Activated CD4-positive, alpha-beta T cell treated with anti-CD3 and anti-CD28 coated beads, Interleukin-10, Interleukin-2, amounts not matched to agents 100 ng/mL and 50 ng/mL, durations not matched to agents 16 hours and 8 hours (primary cell): ENCODE results near the gene OR6B2.
A peak's percentile ranks its signal among the peaks of the same experiment; 100 is the strongest.
"Not testable (repeated sequence)": the region's sequence is repeated elsewhere in the genome, so short reads cannot be mapped to it uniquely, and the experiment has no call there.

Experiments
- DNase-seq: peaks from one replicate; pipeline ENCODE4 v3.0.0-alpha.2; 2020

The OR6B2 gene

DNA sequence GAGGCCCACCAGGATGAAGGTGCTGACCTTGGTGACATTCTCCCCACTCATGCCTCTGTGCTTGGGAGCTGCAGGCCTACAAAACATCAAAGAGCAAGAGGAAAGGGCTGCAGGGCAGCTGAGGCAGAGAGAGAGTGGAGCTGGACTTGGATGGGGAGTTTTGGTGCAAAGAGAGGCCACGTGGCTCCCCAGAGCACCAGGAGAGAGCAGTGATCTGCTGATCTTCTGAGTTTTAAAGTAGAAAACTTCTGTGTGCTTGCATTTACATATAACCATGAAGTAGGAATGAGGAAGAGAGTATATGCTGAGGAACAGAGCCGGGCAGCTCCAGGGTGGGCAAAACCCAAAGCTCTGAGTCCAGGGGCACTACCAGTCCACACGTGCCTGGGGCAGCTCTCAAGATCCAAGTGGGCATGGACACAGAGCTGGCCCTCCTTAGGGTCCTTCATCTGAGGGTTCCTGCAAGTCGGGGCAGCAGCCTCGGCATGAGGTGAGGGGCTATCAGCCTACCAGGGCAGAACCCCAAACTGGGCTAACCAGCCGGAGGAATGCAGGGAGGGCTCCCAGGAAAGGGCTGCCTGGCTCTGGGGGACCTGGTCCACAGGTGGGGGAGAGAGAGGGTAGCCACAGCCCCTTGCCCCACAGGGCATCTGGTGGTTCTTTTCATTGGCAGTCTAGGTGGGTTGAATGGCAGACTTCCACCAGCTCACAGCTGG lies at the start of gene OR6B2:
Gene OR6B2, minus strand, starts transcription at position 51 of the 716 bp plus-strand sequence. Its CDS starts 0 bp downstream, at position 51.
- no peak for DNase-seq

DNA sequence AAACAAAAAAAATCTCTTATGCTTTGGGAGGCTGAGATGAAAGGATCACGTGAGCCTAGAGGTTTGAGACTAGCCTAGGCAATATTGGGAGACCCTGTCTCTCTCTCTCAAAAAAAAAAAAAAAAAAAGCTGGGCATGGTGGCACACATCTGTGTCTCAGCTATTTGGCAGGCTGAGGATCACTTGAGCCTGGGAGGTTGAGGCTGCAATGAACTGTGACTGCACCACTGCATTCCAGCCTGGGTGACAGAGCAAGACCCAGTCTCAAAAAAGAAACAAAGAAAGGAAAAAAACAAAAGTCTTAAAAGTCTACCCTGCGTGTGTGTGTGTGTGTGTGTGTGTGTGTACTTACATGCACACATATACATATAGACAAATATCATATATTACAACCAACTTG lies 48.4 kb upstream of the OR6B2 start:
- no peak for DNase-seq

DNA sequence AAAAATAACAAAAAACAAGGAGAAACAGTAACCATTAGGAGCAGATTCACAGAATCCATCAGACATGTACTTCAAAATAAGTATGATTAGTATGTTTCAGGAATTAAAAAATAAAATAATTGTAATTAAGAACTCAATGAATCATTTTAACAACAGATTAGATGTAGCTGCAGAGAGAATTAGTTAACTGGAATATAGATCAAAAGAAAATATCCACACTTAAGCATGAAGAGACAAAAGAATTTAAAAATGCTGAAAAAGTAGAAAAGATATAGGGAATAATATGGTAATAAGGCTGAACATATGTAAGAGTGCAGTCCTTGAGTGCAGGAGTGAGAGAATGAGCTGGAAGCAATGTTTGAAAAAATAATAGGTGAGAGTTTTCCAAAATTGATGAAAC lies 47.2 kb upstream of the OR6B2 start:
- DNase-seq = no peak

DNA sequence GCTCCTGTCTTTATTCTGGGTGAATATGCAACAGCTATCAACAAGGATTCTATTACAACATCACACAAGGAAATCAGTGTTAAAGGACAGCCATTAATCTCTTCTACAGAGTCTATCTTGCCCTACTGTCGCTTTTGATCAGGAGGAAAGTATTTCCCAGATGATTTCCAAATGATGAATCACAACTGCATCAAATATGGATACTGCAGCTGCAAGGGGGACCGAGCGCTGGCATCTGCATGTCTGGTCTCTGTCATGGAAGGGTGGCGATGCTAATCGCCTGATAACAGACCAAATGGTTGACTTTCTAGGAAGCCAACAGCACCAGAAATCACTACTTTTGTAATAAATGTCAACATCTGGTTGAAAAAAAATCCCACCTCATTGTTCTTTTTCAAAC lies 44.3 kb upstream of the OR6B2 start:
- DNase-seq = no peak

DNA sequence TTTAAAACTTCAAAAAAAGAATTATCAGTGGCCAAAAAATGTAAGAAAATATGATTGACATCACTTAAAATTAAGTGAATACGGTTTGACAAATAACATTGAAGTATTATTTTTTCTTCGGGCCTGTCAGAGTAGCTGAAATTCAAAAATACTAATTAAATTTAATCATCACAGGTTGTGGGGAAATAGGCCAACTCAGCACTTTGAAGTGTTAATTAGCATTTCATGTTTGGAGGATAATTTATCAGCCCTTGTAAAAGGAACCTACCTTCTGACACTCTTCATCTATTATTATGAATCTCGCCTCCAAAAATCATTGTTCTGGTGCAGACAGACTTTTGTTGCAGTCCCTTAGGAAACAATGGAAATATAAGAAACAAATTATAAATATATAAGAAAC lies 40.7 kb upstream of the OR6B2 start:
- no peak for DNase-seq

DNA sequence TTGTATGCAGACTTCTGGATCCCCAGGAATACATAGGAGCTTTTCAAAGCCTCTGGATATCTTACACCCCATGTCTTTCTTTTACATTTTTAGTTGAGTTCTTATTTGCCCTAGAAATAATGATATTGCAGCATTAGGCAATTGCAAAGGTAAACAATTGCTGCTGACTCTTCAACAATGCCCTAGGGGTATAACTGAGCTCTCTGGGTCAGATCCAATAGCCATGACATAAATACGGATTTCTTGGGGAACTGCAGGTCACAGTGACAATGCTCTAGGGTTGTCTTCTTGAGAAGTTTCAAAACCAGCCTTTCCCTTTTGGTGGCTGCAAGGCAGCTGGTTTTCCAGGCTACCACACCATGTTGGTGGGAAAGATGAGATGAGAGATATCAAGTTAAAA lies 39.6 kb upstream of the OR6B2 start:
- DNase-seq = no peak

DNA sequence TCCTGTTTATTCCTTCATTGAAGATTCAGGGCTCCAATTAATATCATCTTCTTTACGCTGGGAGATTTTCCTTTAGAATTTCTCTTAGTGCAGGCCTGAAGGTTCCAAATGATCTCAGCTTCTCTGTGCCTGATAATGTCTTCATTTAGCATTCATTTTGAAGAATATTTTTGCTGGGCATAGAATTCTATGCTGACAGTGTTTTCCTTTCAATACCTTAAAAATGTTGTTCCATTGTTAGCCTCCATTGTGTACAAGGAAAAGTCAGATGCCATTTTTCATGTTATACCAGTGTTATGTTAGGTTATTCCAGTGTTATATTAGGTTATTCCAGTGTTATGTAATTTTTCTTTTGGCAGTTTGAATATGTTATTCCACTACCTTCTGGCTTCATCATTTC lies 38.0 kb upstream of the OR6B2 start:
- DNase-seq = no peak

DNA sequence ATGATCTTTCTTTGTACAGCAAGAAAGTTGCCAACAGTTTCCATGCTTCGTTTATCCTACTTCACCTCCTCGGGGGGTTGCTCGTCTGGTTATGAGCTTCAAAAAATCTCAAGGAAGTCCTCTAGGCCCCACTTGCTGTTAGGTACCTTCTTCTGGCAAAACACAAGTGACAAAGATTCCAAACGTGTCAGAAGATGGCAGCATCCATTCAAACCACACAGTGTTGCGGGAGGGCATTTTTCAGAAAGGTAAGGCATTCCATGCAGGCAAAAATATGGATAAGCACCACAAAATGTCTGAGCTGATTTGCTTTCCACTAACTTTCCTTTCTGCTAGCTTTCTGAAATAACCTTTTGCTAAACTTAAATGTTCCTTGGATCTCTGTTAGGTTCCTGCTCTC lies 36.3 kb upstream of the OR6B2 start:
- no peak for DNase-seq

DNA sequence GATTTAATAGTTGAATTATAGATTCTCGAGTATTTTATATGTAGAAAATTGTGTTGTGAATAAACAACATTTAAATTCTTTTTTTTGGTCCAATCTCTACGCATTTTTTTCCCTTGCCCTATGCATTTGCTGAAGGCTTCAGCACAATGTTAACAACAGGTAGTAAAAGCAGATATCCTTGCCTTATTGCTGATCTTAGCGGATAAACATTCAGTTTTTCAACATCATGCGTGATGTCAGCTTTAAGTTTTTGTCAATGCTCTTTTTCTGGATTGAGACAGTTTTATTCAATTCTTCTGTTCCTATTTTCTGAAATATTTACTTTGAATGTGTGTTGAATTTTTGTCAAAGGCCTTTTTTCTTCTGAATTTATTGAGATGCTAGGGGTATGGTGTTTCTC lies 34.7 kb upstream of the OR6B2 start:
- no peak for DNase-seq

DNA sequence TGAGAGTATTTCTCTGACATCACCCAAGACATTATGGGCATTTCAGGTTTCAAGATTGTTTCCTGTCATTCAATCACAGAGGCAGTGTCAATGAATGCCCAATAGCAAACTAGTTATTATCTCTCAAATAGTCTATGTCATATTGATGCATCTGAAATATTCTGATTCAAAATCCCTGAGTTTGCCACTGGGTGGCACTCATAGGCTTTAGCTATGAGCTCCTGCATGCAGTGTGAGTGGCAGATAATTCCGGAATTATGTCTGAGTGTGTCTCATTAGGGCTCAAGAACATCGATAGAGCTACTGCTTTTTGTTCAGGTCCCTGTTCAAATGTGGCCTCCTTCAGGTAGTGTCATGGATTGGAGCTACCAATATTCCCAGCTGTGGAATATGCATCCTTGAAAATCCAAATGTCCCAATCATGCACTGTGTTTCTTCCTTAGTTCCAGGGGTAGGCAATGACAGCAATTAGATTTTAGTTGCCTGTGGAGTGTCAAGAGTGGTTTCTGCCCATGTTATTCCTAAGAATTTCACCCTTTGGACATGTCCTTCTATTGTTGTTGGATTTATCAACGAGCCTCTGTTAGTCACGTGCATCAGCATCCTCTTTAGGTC lies 30.9 kb upstream of the OR6B2 start:
- DNase-seq = peak; percentile 55

DNA sequence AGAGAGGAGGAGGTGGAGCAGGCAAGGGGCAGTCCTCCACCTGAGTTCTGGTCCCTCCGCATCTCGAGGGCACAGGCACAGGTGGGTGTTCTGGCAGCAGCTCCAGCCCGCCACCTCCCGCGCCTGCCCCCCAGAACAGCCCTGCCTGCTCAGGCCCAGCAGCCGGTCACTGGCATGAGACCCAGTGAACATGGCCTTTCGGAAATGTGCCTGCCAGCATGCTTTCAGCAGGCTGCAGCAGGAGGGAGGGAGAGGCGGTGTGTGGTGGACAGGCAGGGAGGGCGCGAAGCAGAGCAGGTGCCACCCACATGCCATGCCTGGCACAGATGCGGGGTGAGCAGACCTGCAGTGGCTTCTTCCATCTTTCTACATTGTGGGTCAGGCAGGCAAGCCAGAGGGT lies 26.4 kb upstream of the OR6B2 start:
- no peak for DNase-seq

DNA sequence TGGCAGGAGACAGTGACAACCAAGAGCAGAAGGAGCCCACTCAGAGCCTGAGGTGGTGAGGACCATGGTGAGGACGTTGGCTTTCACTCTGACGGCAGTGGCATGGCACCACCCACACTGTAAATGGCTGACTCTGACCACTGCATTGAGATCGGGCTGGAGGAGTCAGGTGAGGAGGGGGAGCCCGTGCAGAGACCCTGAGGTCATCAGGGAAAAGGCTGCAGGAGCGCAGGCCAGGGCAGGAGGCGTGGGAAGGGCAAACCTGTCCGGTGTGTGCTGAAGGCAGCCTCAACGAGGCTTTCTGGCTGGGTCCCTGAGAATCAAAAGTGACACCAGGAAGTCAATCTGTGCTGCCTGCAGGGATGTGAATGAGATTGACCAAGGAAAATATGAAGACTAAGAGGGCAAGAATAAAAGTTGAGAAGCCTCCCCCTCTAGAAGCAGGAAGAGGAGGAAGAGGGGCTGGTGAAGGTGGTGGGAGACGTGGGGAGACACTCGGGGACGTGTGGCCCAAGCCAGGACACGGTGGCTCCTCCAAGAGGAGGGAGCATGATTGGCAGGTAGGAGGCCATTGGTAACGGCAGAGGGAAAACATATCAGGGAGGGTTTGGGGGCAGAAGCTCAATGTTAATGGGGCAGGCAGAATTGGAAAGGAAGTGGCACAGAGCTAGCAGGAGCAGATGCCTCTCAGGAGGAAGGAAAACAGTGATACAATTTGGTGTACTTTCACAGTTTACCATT lies 25.1 kb upstream of the OR6B2 start:
- no peak for DNase-seq

DNA sequence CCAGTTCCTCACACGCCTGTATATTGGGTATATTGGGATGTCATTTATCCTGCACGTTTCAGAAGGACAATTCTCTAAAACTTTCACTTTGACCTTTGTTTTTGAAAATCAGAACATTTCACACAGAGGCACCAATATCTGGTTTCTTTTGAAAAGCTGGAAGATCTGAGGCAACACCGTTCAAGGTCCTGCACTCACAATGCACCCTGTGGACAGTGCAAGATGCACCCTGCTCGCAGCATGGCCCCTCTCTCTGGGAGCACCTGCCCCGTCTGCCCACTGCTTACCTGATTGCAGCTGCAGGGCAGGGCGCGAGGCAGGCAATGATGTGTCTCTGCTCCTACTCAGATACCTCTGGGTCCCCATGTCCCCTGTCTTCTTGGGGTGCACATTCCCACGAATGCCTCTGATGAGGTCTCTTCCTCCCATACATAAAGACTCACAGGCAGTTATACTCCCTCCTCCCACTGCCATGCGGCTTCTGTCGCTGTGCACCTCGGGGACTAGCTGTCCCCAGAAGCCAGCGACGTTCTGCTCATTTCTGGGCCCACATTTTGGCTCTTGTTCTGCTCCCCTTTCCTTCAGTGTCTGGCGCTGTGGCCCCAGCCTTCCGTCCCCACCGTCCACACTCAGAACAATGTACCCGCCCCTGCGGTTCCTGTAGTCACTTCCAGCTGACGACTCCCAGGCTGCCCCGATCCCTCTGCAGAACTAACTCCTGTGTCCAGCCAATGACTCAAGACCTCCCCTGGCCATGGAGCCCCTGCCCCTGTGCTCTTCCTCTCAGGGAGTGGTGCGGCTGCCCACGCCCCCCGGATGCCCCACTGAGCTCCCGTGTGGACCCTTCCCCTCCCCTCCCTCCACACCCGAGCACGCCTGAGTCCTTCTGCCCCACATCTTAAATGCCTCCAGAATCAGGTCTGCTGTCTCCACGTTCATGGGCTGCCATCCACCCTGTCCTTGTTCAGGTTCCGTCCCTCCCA lies 23.2 kb upstream of the OR6B2 start, which contains the start of gene OR6B3:
Gene OR6B3, minus strand, starts transcription at position 349 of the 983 bp plus-strand sequence.
- DNase-seq = no peak

DNA sequence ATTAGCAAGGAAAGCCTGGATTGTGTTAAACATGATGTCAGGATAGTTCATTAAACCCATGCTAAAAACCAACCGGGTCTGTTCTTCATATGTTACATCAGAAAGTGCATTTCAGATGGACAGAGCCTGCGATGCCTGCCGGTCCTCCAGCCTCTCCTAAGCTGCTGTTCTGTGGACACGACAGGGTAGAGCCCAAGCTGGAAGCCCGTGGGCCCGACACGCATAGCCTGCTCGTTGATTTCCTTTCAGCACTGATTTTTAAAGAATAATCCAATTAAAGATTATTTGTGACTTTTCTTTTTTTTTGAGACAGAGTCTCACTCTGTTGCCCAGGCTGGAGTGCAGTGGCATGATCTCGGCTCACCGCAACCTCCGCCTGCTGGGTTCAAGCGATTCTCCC lies 22.3 kb upstream of the OR6B2 start:
- no peak for DNase-seq

DNA sequence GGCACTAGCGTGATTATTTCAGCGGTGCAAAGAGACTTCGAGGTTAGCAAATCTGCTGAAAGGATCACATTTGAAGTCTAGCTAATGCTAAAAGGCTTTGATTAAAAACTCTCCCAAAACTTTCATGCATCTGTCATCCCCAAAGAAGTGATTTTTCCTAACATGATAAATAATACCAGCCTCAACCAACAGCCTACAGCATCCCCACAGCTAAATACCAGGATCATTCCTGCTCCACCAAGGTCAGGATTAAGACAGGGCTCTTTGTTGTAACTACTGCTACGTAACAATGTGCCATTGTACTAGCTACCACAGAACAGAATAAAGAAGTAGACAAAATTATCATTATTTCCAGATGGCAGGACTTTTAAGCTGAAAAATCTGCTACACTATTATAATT lies 21.5 kb upstream of the OR6B2 start:
- no peak for DNase-seq

DNA sequence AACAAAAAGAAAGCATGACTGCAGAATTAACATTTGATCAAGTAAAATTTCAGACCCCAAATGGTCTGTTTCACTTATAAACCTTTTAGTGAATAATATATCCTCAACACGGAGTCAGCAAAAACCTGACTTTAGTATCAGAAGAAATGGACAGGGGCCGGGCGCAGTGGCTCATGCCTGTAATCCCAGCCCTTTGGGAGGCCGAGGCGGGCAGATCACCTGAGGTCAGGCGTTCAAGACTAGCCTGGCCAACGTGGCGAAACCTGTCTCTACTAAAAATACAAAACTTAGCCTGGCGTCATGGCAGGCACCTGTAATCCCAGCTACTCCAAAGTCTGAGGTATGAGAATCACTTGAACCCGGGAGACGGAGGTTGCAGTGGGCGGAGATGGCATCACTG lies 20.0 kb upstream of the OR6B2 start:
- no peak for DNase-seq

DNA sequence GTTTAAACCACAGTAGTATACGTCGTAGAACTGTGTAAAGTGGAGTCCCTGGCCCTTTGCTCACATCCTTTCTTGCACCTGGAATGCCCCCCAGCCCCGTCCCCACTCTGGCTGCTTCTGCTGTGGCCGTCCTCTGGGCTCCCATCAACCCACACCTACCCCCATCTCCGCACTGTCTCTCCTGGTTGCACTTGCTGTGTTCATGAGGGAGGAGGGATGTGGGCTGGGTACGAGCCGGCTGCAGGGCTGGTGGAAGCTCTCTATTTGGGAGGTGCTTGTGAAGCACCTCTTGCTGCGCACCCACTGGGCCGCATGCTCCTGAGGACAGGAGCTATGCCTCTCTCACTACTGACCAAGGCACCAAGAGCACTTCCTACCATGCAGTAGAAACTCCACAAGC lies 18.0 kb upstream of the OR6B2 start:
- DNase-seq = no peak

DNA sequence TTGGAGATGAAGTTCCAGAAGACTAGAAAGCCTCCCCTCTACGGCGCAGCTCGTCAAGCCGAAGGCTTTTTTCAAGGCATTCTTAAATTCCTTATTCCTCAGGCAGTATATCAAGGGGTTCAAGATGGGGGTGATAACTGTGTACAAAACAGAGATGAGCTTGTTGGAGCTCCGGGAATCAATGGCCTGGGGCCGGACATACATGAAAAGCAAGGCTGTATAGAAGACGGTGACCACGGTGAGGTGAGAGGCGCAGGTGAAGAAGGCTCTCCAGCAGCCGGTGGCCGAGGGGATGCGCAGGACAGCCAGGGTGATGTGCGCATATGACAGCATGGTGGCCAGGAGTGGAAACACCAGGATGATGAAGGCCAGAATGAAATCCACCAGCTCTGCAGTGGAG lies 14.9 kb upstream of the OR6B2 start:
- DNase-seq = no peak

DNA sequence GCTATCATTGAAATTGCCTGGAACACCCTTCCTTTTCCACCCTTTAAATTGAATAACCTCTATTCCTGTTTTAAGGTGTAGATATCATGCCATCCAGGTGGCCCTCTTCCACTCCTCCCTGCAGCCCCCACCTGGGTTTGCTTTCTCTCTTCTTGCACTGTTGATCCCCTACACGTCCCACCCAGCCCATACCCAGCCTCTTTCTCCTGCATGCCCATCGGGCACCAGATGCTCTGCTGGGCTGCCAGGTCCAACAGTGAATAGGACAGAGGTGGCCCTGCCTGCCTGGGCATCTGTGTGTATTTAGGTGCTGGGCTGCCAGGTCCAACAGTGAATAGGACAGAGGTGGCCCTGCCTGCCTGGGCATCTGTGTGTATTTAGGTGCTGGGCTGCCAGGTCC lies 13.9 kb upstream of the OR6B2 start:
- not testable (repeated sequence) for DNase-seq

DNA sequence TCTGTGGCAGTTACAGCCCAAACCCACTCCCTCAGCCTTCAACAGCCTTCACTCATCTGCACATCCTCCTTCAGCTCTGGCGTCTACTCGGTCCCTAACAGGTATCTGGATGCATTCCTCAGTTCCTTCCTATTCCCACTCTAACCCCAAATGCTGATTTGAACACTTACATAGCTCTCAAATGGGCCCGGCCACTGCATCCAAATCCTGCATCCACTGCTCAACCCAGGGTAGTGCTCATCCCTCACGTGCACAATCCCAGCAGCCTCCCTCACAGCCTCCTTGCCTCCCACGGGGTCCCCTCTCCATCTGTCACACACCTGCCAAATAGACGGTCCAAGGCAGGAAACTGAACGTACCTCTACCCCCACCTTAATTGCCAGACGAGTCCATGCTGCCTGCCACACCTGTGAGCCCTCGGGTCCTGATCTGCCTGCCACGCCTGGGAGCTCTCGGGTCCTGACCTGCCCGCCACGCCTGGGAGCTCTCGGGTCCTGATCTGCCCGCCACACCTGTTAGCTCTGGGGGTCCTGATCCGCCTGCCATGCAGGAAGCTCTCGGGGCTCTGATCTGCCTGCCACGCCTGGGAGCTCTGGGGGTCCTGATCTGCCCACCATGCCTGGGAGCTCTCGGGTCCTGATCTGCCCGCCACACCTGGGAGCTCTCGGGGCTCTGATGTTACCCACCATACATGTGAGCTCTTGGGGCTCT lies 13.2 kb upstream of the OR6B2 start:
- no peak for DNase-seq

DNA sequence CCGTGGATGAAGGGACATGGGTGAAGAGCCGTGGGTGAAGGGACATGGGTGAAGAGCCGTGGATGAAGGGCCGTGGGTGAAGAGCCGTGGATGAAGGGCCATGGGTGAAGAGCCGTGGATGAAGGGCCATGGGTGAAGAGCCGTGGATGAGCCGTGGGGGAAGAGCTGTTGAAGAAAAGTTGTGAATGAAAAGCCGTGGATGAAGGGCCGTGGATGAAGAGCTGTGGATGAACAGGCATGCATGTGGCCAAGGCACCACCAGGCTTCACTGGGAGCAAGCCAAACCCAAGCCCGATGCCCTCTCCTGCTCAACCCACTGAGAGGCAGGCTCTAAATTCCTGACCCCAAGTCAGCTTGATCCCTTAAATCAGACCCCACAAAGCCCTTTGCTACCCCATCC lies 12.5 kb upstream of the OR6B2 start:
- no peak for DNase-seq

DNA sequence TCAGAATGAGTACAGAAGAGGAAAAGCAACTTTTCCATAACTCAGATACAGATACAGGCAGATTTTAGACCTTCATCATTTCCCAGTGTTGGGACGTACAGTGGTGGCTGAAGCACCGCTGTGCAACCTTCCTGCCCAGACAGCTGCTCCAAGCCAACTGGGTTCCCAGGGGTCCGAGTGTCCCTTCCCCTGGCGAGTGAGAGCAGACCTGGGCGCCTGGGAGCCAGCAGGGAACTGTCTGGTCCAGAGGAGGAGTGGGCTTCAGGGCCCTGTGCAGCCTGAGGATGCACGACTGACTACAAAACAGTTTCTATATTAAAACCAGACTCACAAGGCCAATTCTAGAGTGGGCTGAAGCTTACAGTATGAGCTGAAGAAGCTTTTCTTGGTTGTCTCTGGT lies 11.1 kb upstream of the OR6B2 start:
- DNase-seq = no peak
